Esophagus squamous epithelium (tissue), 4 donors: Measurements from ENCODE around the gene UQCRC1.

Experiments used
- CTCF ChIP-seq, 6 experiments: fragments of 450-650 bp in 4 of 6; fragments of 200-600 bp in 2 of 6; sonication (generic) in 2 of 6; IDR thresholded peaks; one replicate each; pipeline ENCODE4 v1.5.1; 2016 to 2019; ENCODE audit warnings: antibody characterized with exemption in 6 of 6, mild to moderate bottlenecking in 4 of 6, moderate library complexity in 4 of 6
- POLR2A ChIP-seq, 4 donors: fragments of 450-650 bp; IDR thresholded peaks; one replicate each; pipeline ENCODE4 v1.6.1; 2017; ENCODE audit warnings: antibody characterized with exemption in 4 of 4, mild to moderate bottlenecking in 4 of 4, moderate library complexity in 3 of 4

- no peak for TF ChIP-seq CTCF (IDR thresholded peaks at IDR 0.05)
- no peak for TF ChIP-seq POLR2A (IDR thresholded peaks at IDR 0.05)
Measured at GRCh38 chr3:48576647-48577046, 32.8 kb downstream of the UQCRC1 start.
